Hepatocyte (in vitro differentiated cells): ENCODE results near the gene ROR1. TPM values are rescaled to one million over a fixed set of nuclear protein-coding genes. Genes with fewer than 3 reads are reported as not detected.

Experiments
- DNase-seq: peaks from one replicate; pipeline ENCODE4 v3.0.0-alpha.2; 2016; ENCODE audit warnings: low spot score
- H2AFZ ChIP-seq: fragments of 200-600 bp; sonication (generic); 2 replicates; pipeline ENCODE4 v1.6.0; 2016; ENCODE audit warnings: antibody characterized with exemption, mild to moderate bottlenecking
- H3K27ac ChIP-seq: fragments of 200-600 bp; sonication (generic); 2 replicates; pipeline ENCODE4 v1.5.1; 2016; ENCODE audit warnings: mild to moderate bottlenecking
- H3K27me3 ChIP-seq: fragments of 200-600 bp; sonication (generic); 2 replicates; pipeline ENCODE4 v1.6.1; 2016
- H3K36me3 ChIP-seq: fragments of 200-600 bp; sonication (generic); replicated peaks from 2 replicates; pipeline ENCODE4 v1.5.1; 2016; ENCODE audit warnings: low read depth; ENCODE audit not compliant: insufficient read depth
- H3K4me1 ChIP-seq: fragments of 200-600 bp; sonication (generic); 2 replicates; pipeline ENCODE4 v1.5.1; 2016; ENCODE audit warnings: mild to moderate bottlenecking, moderate library complexity; ENCODE audit not compliant: insufficient read depth
- H3K4me2 ChIP-seq: fragments of 200-600 bp; sonication (generic); 2 replicates; pipeline ENCODE4 v1.6.0; 2016
- H3K4me3 ChIP-seq: fragments of 200-600 bp; sonication (generic); 2 replicates; pipeline ENCODE4 v1.5.1; 2016; ENCODE audit warnings: mild to moderate bottlenecking
- H3K79me2 ChIP-seq: fragments of 200-600 bp; sonication (generic); 2 replicates; pipeline ENCODE4 v1.6.0; 2017; ENCODE audit warnings: mild to moderate bottlenecking
- H3K9me2 ChIP-seq: fragments of 200-600 bp; sonication (generic); replicated peaks from 2 replicates; pipeline ENCODE4 v1.6.0; 2017; ENCODE audit warnings: mild to moderate bottlenecking; ENCODE audit not compliant: insufficient read depth
- H3K9me3 ChIP-seq: fragments of 200-600 bp; sonication (generic); 2 replicates; pipeline ENCODE4 v1.5.1; 2016; ENCODE audit warnings: low read depth, mild to moderate bottlenecking
- H4K20me1 ChIP-seq: fragments of 200-600 bp; sonication (generic); 2 replicates; pipeline ENCODE4 v1.6.0; 2016; ENCODE audit warnings: mild to moderate bottlenecking; ENCODE audit not compliant: insufficient read depth, poor library complexity, severe bottlenecking
- CTCF ChIP-seq: fragments of 200-600 bp; sonication (generic); IDR thresholded peaks from 2 replicates; pipeline ENCODE4 v1.5.1; 2016; ENCODE audit warnings: antibody characterized with exemption, mild to moderate bottlenecking; ENCODE audit not compliant: poor library complexity
- EZH2 ChIP-seq: fragments of 200-600 bp; sonication (generic); IDR thresholded peaks from 2 replicates; pipeline ENCODE4 v1.6.1; 2016; ENCODE audit warnings: antibody characterized with exemption, mild to moderate bottlenecking, borderline replicate concordance
- EZH2phosphoT487 ChIP-seq: fragments of 200-600 bp; sonication (generic); IDR thresholded peaks from one replicate; pipeline ENCODE4 v1.6.1; 2018; ENCODE audit warnings: antibody characterized with exemption, mild to moderate bottlenecking, low read depth, moderate library complexity; ENCODE audit not compliant: unreplicated experiment, severe bottlenecking
- WGBS: methylation state at CpG from one replicate; pipeline ENCODE4 v1.1.6; 2016; ENCODE audit warnings: low lambda C conversion rate; ENCODE audit errors: missing lambda C conversion rate; 5-methylcytosine and 5-hydroxymethylcytosine counted together
- polyA plus RNA-seq: library from polyadenylated mRNA; unstranded; fragments of >200 nt; fragmentation: Nextera tagmentation; extraction: Ambion mirVana; gene quantifications from 2 replicates; pipeline ENCODE4 v1.2.1, GENCODE V29; 2016
- total RNA-seq: library from RNA; depleted of rRNA; stranded (reverse); fragments of >200 nt; gene quantifications from 2 replicates; pipeline ENCODE4 v1.2.3, GENCODE V29; 2014

Gene ROR1
- total and polyA plus RNA-seq, 2 experiments from 2014 or later = 16.4 to 27.7 TPM

GRCh38 chr1:64092851-64093371, 319.1 kb downstream of the ROR1 start:
- H3K4me3 ChIP-seq = no peak overlapping the region
- no peak overlapping the region for H3K27ac ChIP-seq
- TF ChIP-seq CTCF = no peak
- H2AFZ ChIP-seq = no peak overlapping the region
- H3K79me2 ChIP-seq = no peaks in the 10 kb centered on the region
- no peaks in the 10 kb centered on the region for H3K9me2 ChIP-seq
- no peaks in the 10 kb centered on the region for H3K27me3 ChIP-seq
- no peak for DNase-seq
- H4K20me1 ChIP-seq = no peaks in the 10 kb centered on the region
- no peaks in the 10 kb centered on the region for H3K4me1 ChIP-seq
- WGBS = 50% methylated on average over 5 of the region's 5 CpGs
- no peak overlapping the region for H3K4me2 ChIP-seq
- H3K9me3 ChIP-seq = no peaks in the 10 kb centered on the region
- H3K36me3 ChIP-seq = no peaks in the 10 kb centered on the region

- Histone ChIP-seq H4K20me1 (no peaks in the 10 kb centered on the region), H3K27me3 (no peaks in the 10 kb centered on the region), H3K4me2 (no peak overlapping the region), H3K4me1 (peaks cover 4% of the 10 kb centered on the region), H3K9me2 (no peaks in the 10 kb centered on the region), H2AFZ (no peak overlapping the region), H3K79me2 (no peaks in the 10 kb centered on the region), H3K36me3 (no peaks in the 10 kb centered on the region), H3K27ac (no peak overlapping the region), H3K9me3 (no peaks in the 10 kb centered on the region), H3K4me3 (no peak overlapping the region)
- no peak for DNase-seq
- no peak for TF ChIP-seq EZH2
- no peak for TF ChIP-seq CTCF
- no peak for TF ChIP-seq EZH2phosphoT487
Observed at GRCh38 chr1:64093941-64094340, 320.1 kb downstream of the ROR1 start.

- no peak overlapping the region for H3K4me3 ChIP-seq
- H2AFZ ChIP-seq = no peak overlapping the region
- no peaks in the 10 kb centered on the region for H3K36me3 ChIP-seq
- 76% methylated on average over 1 of the region's 1 CpG for WGBS
- H3K4me1 ChIP-seq = peaks cover 7% of the 10 kb centered on the region
- no peaks in the 10 kb centered on the region for H4K20me1 ChIP-seq
- H3K9me2 ChIP-seq = no peaks in the 10 kb centered on the region
- no peak overlapping the region for H3K4me2 ChIP-seq
- H3K79me2 ChIP-seq = no peaks in the 10 kb centered on the region
- no peak for DNase-seq
- H3K27ac ChIP-seq = no peak overlapping the region
- no peaks in the 10 kb centered on the region for H3K27me3 ChIP-seq
- H3K9me3 ChIP-seq = no peaks in the 10 kb centered on the region
- TF ChIP-seq CTCF = no peak
- TF ChIP-seq EZH2 = no peak
- no peak for TF ChIP-seq EZH2phosphoT487
Observed at GRCh38 chr1:64095832-64096231, 322.0 kb downstream of the ROR1 start.

GRCh38 chr1:64097859-64098258, 324.0 kb downstream of the ROR1 start:
- Histone ChIP-seq H3K9me3 (no peaks in the 10 kb centered on the region), H2AFZ (no peak overlapping the region), H3K79me2 (no peaks in the 10 kb centered on the region), H3K27ac (no peak overlapping the region), H3K4me1 (peaks cover 7% of the 10 kb centered on the region), H3K9me2 (no peaks in the 10 kb centered on the region), H3K36me3 (no peaks in the 10 kb centered on the region), H3K4me2 (no peak overlapping the region), H3K4me3 (no peak overlapping the region), H4K20me1 (no peaks in the 10 kb centered on the region), H3K27me3 (no peaks in the 10 kb centered on the region)
- no peak for DNase-seq
- WGBS = 58% methylated on average over 4 of the region's 4 CpGs
- TF ChIP-seq EZH2phosphoT487 = no peak
- no peak for TF ChIP-seq CTCF
- no peak for TF ChIP-seq EZH2
